Anterior cingulate cortex (tissue), 58 donors: ENCODE measurements around the gene PAPLN.

Experiments
- DNase-seq, 58 donors: peaks; one replicate each; lab custom pipeline; 2025; lab: John Stamatoyannopoulos, UW

Gene PAPLN

GRCh38 chr14:73244541-73245290 is 7.4 kb downstream of the PAPLN start:
- DNase-seq, result no peak

DNA sequence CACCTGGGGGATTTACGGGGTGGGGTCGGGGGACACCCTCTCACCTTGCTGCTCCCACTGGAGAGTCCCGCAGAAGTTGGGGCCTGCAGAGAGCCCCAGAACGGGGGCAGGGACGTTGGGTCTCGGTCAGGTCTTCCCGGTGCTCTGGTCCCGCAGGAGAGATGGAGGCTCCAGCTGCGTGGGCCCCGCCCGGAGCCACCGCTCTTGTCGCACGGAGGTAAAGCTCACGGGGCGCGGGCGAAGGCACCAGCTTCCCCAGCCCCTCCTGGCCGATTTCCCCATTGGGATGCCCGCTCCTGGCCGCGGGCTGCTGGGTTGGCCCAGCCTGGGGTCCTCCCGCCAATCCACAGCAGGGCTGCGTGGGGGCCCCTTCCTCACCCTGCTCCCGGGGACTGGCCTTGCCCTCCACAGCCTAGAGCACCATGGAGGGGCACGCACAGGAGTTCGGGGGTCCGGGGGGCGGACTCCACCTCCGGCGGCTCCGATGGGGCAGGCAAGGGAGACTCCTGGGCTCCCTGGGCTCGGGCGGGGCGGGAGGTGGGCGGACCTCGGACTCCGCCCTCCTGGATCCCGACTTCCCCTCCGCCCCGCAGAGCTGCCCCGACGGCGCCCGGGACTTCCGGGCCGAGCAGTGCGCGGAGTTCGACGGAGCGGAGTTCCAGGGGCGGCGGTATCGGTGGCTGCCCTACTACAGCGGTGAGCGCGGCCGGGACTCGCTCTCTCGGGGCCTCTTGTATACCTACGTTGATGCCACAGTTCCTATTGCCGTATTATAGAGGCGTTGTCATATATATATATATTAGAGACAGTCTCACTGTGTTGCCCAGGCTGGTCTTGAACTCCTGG is 8.4 kb downstream of the PAPLN start:
- no peak for DNase-seq

DNA sequence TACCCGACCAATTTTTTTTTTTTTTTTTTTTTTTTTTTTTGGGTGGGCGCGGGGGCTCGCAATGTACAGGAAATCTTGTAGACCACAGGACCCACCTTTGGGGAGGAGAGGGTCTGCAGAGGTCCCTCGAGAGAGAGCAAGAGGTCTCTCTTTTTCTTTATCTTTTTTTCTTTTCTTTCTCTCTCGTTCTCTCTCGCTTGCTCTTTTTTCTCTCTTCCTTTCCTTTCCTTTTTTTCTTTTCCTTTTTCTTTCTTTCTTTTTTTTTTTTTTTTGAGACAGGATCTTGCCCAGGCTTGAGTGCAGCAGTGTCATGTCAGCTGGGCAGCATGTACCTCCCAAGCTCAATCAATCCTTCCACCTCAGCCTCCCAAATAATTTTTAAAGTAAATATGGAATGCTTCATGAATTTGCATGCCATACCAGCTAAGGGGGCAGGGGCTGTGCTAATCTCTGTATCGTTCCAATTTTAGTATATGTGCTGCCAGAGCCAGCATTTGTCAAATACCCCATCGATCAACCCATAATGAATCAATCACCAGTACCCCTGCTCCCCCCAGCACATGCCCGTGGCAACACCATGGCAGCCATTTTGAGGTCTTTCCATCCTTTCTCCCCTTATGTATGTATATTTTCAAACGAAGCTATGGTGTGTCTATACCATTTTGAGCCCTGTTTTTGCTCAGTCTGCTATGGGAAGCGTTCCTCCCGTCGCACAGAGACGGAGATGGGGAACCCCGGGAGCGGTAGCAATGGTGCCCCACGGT is 9.3 kb downstream of the PAPLN start:
- DNase-seq, result no peak

DNA sequence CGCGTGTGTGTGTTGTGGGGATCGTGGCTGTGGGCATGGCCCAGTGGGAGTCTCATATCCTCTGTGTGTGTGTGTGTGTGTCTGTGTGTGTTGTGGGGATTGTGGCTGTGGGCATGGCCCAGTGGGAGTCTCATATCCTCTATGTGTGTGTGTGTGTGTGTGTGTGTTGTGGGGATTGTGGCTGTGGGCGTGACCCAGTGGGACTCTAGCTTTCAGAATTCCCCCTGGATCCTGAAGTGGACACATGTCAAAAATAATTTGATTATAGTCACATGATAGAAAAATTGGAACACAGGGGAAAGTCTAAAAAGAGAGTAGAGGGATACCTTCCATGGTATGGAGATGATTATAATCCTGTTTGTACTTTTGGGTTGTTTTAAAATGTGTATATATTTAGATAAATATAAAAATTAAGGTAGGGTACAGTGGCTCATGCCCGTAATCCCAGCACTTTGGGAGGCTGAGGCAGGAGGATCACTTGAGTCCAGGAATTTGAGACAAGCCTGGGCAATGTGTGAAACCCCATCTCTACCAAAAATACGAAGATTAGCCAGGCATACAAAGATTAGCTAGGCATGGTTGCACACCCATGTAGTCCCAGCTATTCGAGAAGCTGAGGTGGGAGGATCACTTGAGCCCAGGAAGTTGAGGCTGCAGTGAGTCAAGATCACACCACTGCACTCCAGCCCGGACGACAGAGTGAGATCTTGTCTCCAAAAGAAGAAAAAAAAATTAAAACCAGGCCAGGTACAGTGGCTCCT is 11.0 kb downstream of the PAPLN start:
- DNase-seq, result no peak

DNA sequence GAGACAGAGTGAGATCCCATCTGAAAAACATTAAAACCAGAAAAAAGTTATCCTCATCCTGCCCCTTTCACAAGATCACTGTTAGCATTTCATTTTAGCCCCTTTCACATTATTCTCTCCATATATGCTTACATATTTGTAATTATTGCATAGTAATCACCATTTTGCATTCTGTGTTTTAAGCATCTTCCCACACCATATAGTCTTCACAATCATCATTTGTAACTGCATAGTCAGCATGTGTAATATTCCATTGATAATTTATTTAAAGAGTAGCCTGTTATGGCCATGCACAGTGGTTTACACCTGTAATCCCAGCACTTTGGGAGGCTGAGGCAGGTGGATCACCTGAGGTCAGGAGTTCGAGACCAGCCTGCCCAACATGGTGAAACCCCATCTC is 11.8 kb downstream of the PAPLN start:
- no peak for DNase-seq

DNA sequence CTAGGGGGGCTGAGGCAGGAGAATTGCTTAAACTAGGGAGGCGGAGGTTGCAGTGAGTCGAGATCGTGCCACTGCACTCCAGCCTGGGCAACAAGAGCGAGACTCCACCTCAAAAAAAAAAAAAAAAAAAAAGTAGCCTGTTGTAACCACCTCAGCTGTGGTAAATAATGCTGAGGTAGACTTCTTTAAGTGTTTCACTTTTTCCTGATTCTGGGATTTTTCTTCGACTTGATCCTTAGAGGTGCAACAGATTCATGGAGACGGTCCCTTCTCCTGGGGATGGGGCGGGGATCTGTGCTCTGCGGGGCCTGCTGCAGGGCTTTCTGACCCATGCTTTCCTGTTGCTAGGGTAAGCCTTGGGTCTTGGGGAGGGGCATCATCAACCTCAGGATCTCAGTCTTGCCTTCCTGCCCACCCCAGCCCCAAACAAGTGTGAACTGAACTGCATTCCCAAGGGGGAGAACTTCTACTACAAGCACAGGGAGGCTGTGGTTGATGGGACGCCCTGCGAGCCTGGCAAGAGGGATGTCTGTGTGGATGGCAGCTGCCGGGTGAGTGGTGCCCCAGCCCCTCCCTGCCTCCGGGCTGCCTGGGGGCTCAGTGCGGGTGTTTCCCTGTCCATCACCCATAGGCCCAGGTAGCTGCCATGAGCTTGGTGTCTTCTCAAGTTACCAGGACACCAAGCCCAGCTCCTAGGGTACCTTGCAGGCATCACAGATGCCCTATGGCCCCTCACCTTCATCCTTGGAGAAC is 12.4 kb downstream of the PAPLN start:
- no peak for DNase-seq

DNA sequence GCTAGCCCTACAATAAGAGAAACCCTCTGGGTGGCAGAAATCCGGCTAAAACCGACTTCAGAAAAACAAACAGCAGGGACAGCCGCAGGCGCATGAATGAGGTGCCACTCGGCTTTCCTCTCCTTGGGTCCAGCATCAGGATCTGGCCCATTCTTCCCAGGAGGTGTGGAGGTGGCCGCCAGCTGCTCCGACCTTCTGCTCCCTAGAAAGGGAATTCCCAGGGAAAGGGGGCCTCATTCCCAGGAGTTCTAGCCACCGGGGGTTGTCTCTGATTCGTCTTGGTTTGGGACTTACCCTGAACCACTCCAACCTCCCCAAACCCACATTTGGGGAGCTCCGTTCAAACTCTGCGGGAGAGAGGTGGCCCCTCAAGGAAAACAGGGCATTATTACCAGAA is 13.0 kb downstream of the PAPLN start:
- no peak for DNase-seq

GRCh38 chr14:73250781-73251500 is 13.6 kb downstream of the PAPLN start:
- DNase-seq, result no peak

- no peak for DNase-seq
These were observed 14.4 kb downstream of the PAPLN start for GRCh38 chr14:73251516-73252215.

- DNase-seq, result no peak
These were observed 15.4 kb downstream of the PAPLN start for GRCh38 chr14:73252491-73253322.

GRCh38 chr14:73253323-73253610 is 16.0 kb downstream of the PAPLN start:
- DNase-seq, result no peak

DNA sequence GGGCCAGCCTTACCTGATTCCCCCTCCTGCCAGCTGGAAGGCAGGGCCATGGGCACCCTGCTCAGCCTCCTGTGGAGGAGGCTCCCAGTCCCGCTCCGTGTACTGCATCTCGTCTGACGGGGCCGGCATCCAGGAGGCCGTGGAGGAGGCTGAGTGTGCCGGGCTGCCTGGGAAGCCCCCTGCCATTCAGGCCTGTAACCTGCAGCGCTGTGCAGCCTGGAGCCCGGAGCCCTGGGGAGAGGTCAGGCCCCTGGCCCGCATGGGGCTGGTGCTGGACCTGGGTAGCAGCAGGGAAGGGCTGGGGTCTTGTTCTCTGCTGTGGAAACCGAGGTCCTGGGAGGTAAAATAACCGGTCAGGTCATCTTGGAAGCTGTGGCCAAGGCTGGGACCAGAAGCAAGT is 16.4 kb downstream of the PAPLN start:
- no peak for DNase-seq

DNA sequence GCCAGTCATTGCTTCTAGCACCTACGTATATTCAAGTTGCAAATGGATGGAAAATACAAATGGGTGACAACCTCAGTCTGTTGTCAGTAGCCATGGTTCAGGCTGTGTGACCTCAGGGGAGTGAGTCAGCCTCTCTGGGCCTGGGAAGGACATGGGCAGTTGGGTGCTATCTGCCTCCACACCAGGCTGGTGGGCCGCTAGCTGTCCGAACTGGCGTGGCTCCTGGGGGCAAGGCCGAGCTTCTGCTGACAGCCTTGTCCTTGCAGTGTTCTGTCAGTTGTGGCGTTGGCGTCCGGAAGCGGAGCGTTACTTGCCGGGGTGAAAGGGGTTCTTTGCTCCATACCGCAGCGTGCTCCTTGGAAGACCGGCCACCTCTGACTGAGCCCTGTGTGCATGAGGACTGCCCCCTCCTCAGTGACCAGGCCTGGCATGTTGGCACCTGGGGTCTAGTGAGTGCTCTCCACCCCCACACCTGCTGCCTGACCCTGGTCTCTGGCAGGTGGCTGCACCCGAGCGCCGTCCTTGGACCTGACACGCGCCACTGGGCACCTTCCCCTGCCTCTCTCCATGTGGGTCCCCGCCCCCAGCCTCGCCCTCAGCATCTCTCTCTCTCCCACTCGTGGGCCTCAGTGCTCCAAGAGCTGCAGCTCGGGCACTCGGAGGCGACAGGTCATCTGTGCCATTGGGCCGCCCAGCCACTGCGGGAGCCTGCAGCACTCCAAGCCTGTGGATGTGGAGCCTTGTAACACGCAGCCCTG is 17.1 kb downstream of the PAPLN start:
- DNase-seq, result no peak

DNA sequence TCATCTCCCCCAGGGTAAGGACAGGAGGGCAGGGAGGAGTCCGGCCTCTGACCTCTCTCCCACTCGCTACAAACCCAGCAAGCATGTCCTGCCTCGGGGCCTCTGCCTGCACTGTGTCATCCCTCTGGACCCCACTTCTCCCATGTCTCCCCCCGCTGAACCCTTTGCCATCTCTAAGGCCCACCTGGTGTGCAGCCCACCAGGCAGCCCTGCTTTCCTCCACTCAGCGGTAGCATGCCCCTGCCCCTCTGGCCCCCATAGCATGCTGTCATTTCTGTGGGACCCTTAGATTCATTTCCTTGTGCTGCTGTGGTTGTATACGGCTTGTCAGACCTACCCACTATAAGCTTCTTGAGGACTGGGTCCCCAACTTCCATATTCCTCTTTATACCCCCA is 17.7 kb downstream of the PAPLN start:
- DNase-seq, result no peak

DNA sequence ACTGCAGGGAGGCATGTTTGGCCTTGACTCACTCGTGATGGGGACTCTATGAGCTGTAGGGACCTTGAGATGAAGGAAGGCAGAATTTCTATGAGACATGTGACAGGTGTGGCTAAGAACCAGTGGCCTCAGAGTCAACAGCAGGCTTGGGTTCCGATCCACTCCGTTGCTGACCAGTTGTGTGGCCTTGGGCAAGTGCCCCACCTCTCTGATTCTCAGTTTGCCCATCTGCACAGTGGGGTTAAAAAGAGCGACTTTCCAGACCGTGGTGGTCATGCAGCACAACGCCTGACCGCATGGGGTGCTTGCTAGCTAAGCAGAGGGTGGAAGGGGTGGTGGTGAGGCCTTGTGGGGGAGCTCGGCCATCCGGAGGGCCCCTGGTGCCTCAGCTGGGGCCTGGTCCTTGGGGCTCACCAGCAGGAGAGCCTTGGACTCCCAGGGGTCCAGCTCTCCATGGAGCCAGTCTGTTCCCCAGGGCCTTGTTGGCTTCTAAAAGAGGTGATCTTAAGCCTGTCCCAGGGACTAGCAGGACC is 18.5 kb downstream of the PAPLN start:
- DNase-seq, result no peak

- DNase-seq, result no peak
These were observed 20.8 kb downstream of the PAPLN start for GRCh38 chr14:73258076-73258475.
